Thymus (tissue), 11 donors: ENCODE measurements around the gene CHEK2. TPM values are rescaled to one million over a fixed set of nuclear protein-coding genes. Genes with fewer than 3 reads are reported as not detected.

ENCODE experiments used
- DNase-seq, 9 donors: peaks; one replicate each; pipeline ENCODE4 v3.0.0-alpha.2; 2013; ENCODE audit warnings: low spot score in 9 of 9, low read depth in 6 of 9, missing footprints in 1 of 9
- H3K27ac ChIP-seq, 2 donors: one replicate each; pipeline ENCODE4 v1.5.1; 2013; ENCODE audit warnings: control low read depth in 1 of 2, low read depth in 1 of 2, low read length in 1 of 2, mild to moderate bottlenecking in 1 of 2, moderate library complexity in 1 of 2
- H3K27me3 ChIP-seq, 2 donors: one replicate each; pipeline ENCODE4 v1.5.1; 2013; ENCODE audit warnings: low read length in 1 of 2; ENCODE audit not compliant: control insufficient read depth in 2 of 2, insufficient read depth in 1 of 2
- H3K36me3 ChIP-seq, 2 donors: one replicate each; pipeline ENCODE4 v1.5.1; 2013; ENCODE audit warnings: low read length in 1 of 2, mild to moderate bottlenecking in 1 of 2, moderate library complexity in 1 of 2; ENCODE audit not compliant: control insufficient read depth in 2 of 2, insufficient read depth in 2 of 2
- H3K4me1 ChIP-seq, 2 donors: one replicate each; pipeline ENCODE4 v1.5.1; 2013; ENCODE audit warnings: low read length in 2 of 2; ENCODE audit not compliant: control insufficient read depth in 2 of 2, insufficient read depth in 2 of 2
- H3K4me3 ChIP-seq, 2 donors: one replicate each; pipeline ENCODE4 v1.5.1; 2013; ENCODE audit warnings: low read length in 2 of 2, control low read depth in 1 of 2, mild to moderate bottlenecking in 1 of 2
- H3K9me3 ChIP-seq, 2 donors: one replicate each; pipeline ENCODE4 v1.5.1; 2013; ENCODE audit warnings: low read length in 1 of 2, mild to moderate bottlenecking in 1 of 2; ENCODE audit not compliant: control insufficient read depth in 2 of 2, insufficient read depth in 1 of 2
- WGBS: extraction: QIAGEN DNeasy Blood & Tissue Kit; methylation state at CpG from one replicate; pipeline ENCODE4 v1.1.7; 2013; 5-methylcytosine and 5-hydroxymethylcytosine counted together
- polyA plus RNA-seq: library from polyadenylated mRNA; stranded (reverse); fragments of 200-250 nt; gene quantifications from one replicate; pipeline ENCODE4 v1.2.3, GENCODE V29; 2013
- total RNA-seq: library from RNA; stranded (reverse); fragments of 120-200 nt; gene quantifications from one replicate; pipeline ENCODE4 v1.2.4, GENCODE V29; 2013
- donor health status: healthy.

The CHEK2 gene
- total and polyA plus RNA-seq, 2 donors = 17.0 to 30.8 TPM

GRCh38 chr22:28734393-28734792, 7.2 kb downstream of the CHEK2 start:
- H3K27ac ChIP-seq = no peak overlapping the region
- no peaks in the 10 kb centered on the region for H3K4me1 ChIP-seq
- H3K36me3 ChIP-seq = peaks cover 8 to 14% of the 10 kb centered on the region in 2 donors
- no peak for DNase-seq
- H3K4me3 ChIP-seq = no peak overlapping the region
- 96% methylated on average over 6 of the region's 6 CpGs for WGBS
- H3K27me3 ChIP-seq = no peaks in the 10 kb centered on the region
- H3K9me3 ChIP-seq = no peaks in the 10 kb centered on the region

DNA sequence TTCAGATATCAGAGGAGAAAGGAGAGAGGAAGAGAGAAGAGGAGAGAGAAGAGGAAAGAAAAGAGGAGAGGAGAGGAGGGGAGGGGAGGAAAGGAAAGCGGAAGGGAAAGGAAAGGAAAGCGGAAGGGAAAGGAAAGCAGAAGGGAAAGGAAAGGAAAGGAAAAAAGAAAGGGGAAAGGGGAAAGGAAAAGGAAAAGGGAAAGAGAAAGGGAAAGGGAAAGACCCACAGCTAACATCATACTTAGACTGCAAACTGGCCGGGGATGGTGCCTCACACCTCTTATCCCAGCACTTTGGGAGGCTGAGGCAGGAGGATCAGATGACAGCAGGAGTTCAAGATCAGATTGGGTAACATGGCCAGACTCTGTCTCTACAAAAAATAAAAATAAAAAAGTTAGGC, 11.4 kb downstream of the CHEK2 start:
- no peak for DNase-seq
- H3K4me1 ChIP-seq = no peaks in the 10 kb centered on the region
- H3K36me3 ChIP-seq = peaks cover 14 to 16% of the 10 kb centered on the region in 2 donors
- WGBS = 92% methylated on average over 3 of the region's 3 CpGs
- no peak overlapping the region for H3K4me3 ChIP-seq
- H3K27me3 ChIP-seq = no peaks in the 10 kb centered on the region
- no peaks in the 10 kb centered on the region for H3K9me3 ChIP-seq
- H3K27ac ChIP-seq = no peak overlapping the region

GRCh38 chr22:28728621-28729313, 12.9 kb downstream of the CHEK2 start:
- Histone ChIP-seq H3K27ac (no peak overlapping the region), H3K36me3 (peaks cover 8 to 13% of the 10 kb centered on the region in 2 donors)
- WGBS = 98% methylated on average over 10 of the region's 10 CpGs

GRCh38 chr22:28728002-28728401, 13.6 kb downstream of the CHEK2 start:
- Histone ChIP-seq H3K27me3 (no peaks in the 10 kb centered on the region), H3K4me3 (no peak overlapping the region), H3K27ac (no peak overlapping the region), H3K4me1 (no peaks in the 10 kb centered on the region), H3K36me3 (peaks cover 2 to 10% of the 10 kb centered on the region in 2 donors), H3K9me3 (no peaks in the 10 kb centered on the region)
- DNase-seq = no peak
- 100% methylated on average over 1 of the region's 1 CpG for WGBS

More at GRCh38 chr22:28728621-28729313, 12.9 kb downstream of the CHEK2 start:
- H3K9me3 ChIP-seq = no peaks in the 10 kb centered on the region
- no peak overlapping the region for H3K4me3 ChIP-seq
- H3K4me1 ChIP-seq = no peaks in the 10 kb centered on the region
- DNase-seq = no peak
- no peaks in the 10 kb centered on the region for H3K27me3 ChIP-seq

- no peaks in the 10 kb centered on the region for H3K9me3 ChIP-seq
- DNase-seq = no peak
- H3K4me1 ChIP-seq = no peaks in the 10 kb centered on the region
- no peak overlapping the region for H3K4me3 ChIP-seq
- H3K36me3 ChIP-seq = peaks cover 0 to 11% of the 10 kb centered on the region in 2 donors
- 98% methylated on average over 3 of the region's 3 CpGs for whole genome bisulfite sequencing
- H3K27ac ChIP-seq = no peak overlapping the region
- H3K27me3 ChIP-seq = no peaks in the 10 kb centered on the region
These were observed 23.6 kb downstream of the CHEK2 start for GRCh38 chr22:28718044-28718443.

DNA sequence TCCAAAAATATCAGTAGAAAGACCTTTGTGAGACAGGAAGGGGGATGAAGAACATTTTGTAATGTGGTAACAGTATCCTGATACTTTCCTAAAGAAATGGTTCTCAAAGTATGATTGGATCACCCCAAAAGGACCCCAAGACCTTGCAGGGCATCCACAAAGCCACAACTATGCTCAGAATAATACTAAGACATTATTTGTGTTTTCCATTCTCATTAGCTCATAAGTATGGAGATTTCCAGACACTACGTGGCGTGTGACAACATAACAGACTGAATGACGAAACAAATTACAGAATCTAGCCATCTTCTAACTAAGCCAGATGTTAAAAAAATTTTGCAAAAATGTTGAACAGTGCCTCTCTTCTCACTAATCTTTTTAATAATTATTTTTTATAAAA, 24.9 kb downstream of the CHEK2 start:
- H3K9me3 ChIP-seq = no peaks in the 10 kb centered on the region

DNA sequence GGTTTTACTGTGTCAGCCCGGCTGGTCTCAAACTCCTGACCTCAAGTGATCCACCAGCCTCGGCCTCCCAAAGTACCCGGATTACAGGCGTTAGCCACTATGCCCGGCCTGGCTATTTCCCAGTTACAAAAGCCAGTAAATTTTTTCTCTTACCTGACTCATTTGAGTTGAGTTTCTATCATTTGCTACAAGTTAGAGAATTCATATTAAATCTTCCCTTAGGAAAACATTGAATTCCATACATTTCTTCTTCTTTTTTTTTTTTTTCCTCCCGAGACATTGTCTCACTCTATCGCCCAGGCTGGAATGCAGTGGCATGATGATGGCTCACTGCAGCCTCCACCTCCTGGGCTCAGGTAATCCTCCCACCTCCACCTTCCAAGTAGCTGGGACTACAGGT, 26.0 kb downstream of the CHEK2 start:
- WGBS = over 99% methylated on average over 7 of the region's 7 CpGs
- no peaks in the 10 kb centered on the region for H3K27me3 ChIP-seq

More for the DNA sequence above, 24.9 kb downstream of the CHEK2 start:
- WGBS = 97% methylated on average over 3 of the region's 3 CpGs
- H3K4me3 ChIP-seq = no peak overlapping the region
- H3K27me3 ChIP-seq = no peaks in the 10 kb centered on the region
- no peak overlapping the region for H3K27ac ChIP-seq
- no peaks in the 10 kb centered on the region for H3K4me1 ChIP-seq
- no peak for DNase-seq
- H3K36me3 ChIP-seq = peaks cover 0 to 6% of the 10 kb centered on the region in 2 donors

GRCh38 chr22:28714043-28714628, 27.5 kb downstream of the CHEK2 start:
- Histone ChIP-seq H3K4me1 (no peaks in the 10 kb centered on the region), H3K9me3 (no peaks in the 10 kb centered on the region), H3K4me3 (no peak overlapping the region), H3K27me3 (no peaks in the 10 kb centered on the region), H3K27ac (no peak overlapping the region), H3K36me3 (peaks cover 0 to 10% of the 10 kb centered on the region in 2 donors)
- WGBS = 97% methylated on average over 2 of the region's 2 CpGs
- no peak for DNase-seq

More for the DNA sequence above, 26.0 kb downstream of the CHEK2 start:
- Histone ChIP-seq H3K4me1 (no peaks in the 10 kb centered on the region), H3K27ac (no peak overlapping the region), H3K4me3 (no peak overlapping the region), H3K9me3 (no peaks in the 10 kb centered on the region), H3K36me3 (peaks cover 0 to 4% of the 10 kb centered on the region in 2 donors)
- no peak for DNase-seq

- no peak overlapping the region for H3K27ac ChIP-seq
- peaks cover 4 to 6% of the 10 kb centered on the region in 2 donors for H3K36me3 ChIP-seq
- H3K4me3 ChIP-seq = no peak overlapping the region
- H3K4me1 ChIP-seq = no peaks in the 10 kb centered on the region
- 96% methylated on average over 6 of the region's 6 CpGs for WGBS
- no peak for DNase-seq
- H3K27me3 ChIP-seq = no peaks in the 10 kb centered on the region
- no peaks in the 10 kb centered on the region for H3K9me3 ChIP-seq
These were observed 29.5 kb downstream of the CHEK2 start for GRCh38 chr22:28711820-28712777.
